Left lung (tissue), 10 donors: Measurements from ENCODE around the gene WWP2. TPM values are rescaled to one million over a fixed set of nuclear protein-coding genes. Genes with fewer than 3 reads are reported as not detected.
"Not testable (repeated sequence)": the region's sequence is repeated elsewhere in the genome, so short reads cannot be mapped to it uniquely, and the experiment has no call there.

ENCODE experiments used
- ATAC-seq: fragments of 200-7000 bp; cut with Tn5 transposase; one replicate; pipeline ENCODE4 v1.9.1; 2020; ENCODE audit warnings: moderate library complexity
- DNase-seq, 4 donors: peaks; one replicate each; pipeline ENCODE4 v3.0.0-alpha.2; 2013 to 2020
- H3K27ac ChIP-seq, 2 donors: fragments of 200-600 bp; sonication (generic) in 1 of 2; one replicate each; pipeline versions ENCODE4 v1.5.0 to v1.8.0; 2020 to 2021
- H3K27me3 ChIP-seq, 2 donors: fragments of 200-600 bp; sonication (generic) in 1 of 2; one replicate each; pipeline versions ENCODE4 v1.5.0 to v1.8.0; 2020 to 2021
- H3K36me3 ChIP-seq, 2 donors: fragments of 200-600 bp; sonication (generic) in 1 of 2; one replicate each; pipeline versions ENCODE4 v1.5.0 to v1.8.0; 2020 to 2021
- H3K4me1 ChIP-seq, 2 donors: fragments of 200-600 bp; one replicate each; pipeline ENCODE4 v1.8.0; 2021
- H3K4me3 ChIP-seq, 2 donors: fragments of 200-600 bp; sonication (generic) in 1 of 2; one replicate each; pipeline versions ENCODE4 v1.5.0 to v1.8.0; 2020 to 2021; ENCODE audit warnings: mild to moderate bottlenecking in 1 of 2
- H3K9me3 ChIP-seq, 2 donors: fragments of 200-600 bp; sonication (generic) in 1 of 2; one replicate each; pipeline versions ENCODE4 v1.5.0 to v1.8.0; 2020 to 2021
- CTCF ChIP-seq, 2 donors: fragments of 200-600 bp; sonication (generic) in 1 of 2; IDR thresholded peaks; one replicate each; pipeline versions ENCODE4 v1.5.0 to v1.8.0; 2021; ENCODE audit warnings: antibody characterized with exemption in 2 of 2
- intact Hi-C, 2 donors: fragments of 100-400 bp; cut with DNase I; formaldehyde crosslinking; loops; one replicate each; pipeline versions ENCODE4 v1.11.2 to v1.14.2; 2022
- polyA plus RNA-seq, 6 donors: library from polyadenylated mRNA; unstranded; fragments of 120-200 nt; gene quantifications; one replicate each; pipeline ENCODE4 v1.2.1, GENCODE V29; 2013; ENCODE audit not compliant: insufficient read length in 6 of 6
- total RNA-seq, 2 donors: library from RNA; stranded (reverse); fragmentation: NEBNext Ultra II Directional; extraction: Animal tissue kit (Norgen Biotek cat#: 25700); gene quantifications; one replicate each; pipeline ENCODE4 v1.2.1, GENCODE V29; 2021
- donor health status: DM: no; HTN: yes; CAD: no.
- donor health status: DM: no; HTN: no; CAD: no.

WWP2 gene
- total and polyA plus RNA-seq, 8 donors = 30.2 to 73.0 (median 34.6) TPM

- no peak for TF ChIP-seq CTCF (IDR thresholded peaks at IDR 0.05)
- DNase-seq = peak in 1 of 4 donors; percentile 37
- intact Hi-C loops = no loop called here
- no peaks in the 10 kb centered on the region for H3K27me3 ChIP-seq
- H3K36me3 ChIP-seq = peaks cover 0 to 59% of the 10 kb centered on the region in 2 donors
- no peak for ATAC-seq
- H3K9me3 ChIP-seq = no peaks in the 10 kb centered on the region
- no peaks in the 10 kb centered on the region for H3K4me1 ChIP-seq
- no peak overlapping the region for H3K27ac ChIP-seq
- H3K4me3 ChIP-seq = no peak overlapping the region
Measured at GRCh38 chr16:69941251-69942098, 179.3 kb downstream of the WWP2 start.

- Histone ChIP-seq H3K27me3 (no peaks in the 10 kb centered on the region), H3K4me3 (no peak overlapping the region), H3K4me1 (no peaks in the 10 kb centered on the region), H3K27ac (no peak overlapping the region), H3K9me3 (no peaks in the 10 kb centered on the region), H3K36me3 (peaks cover 0 to 53% of the 10 kb centered on the region in 2 donors)
- no peak for DNase-seq
- no peak for ATAC-seq
- intact Hi-C loops = no loop called here
- TF ChIP-seq CTCF (IDR thresholded peaks at IDR 0.05) = no peak
Measured at GRCh38 chr16:69942099-69942491, 180.0 kb downstream of the WWP2 start.

GRCh38 chr16:69942627-69943170 lies 180.6 kb downstream of the WWP2 start:
- no peak for TF ChIP-seq CTCF (IDR thresholded peaks at IDR 0.05)
- ATAC-seq = no peak
- Histone ChIP-seq H3K36me3 (peaks cover 0 to 47% of the 10 kb centered on the region in 2 donors), H3K27me3 (no peaks in the 10 kb centered on the region), H3K4me3 (no peak overlapping the region), H3K9me3 (no peaks in the 10 kb centered on the region), H3K27ac (no peak overlapping the region), H3K4me1 (no peaks in the 10 kb centered on the region)
- intact Hi-C loops = no loop called here
- DNase-seq = no peak

GRCh38 chr16:69943241-69944036 lies 181.3 kb downstream of the WWP2 start:
- H3K4me1 ChIP-seq, ATAC-seq, intact Hi-C loops, DNase-seq, H3K27ac ChIP-seq, H3K9me3 ChIP-seq, H3K4me3 ChIP-seq, H3K27me3 ChIP-seq: not testable (repeated sequence)
- peaks cover 0 to 39% of the 10 kb centered on the region in 2 donors for H3K36me3 ChIP-seq

- H3K27ac ChIP-seq, ATAC-seq, H3K27me3 ChIP-seq, H3K36me3 ChIP-seq, DNase-seq, intact Hi-C loops, H3K4me1 ChIP-seq, H3K9me3 ChIP-seq, H3K4me3 ChIP-seq: not testable (repeated sequence)
Measured at GRCh38 chr16:69950411-69950810, 188.3 kb downstream of the WWP2 start.

- H3K36me3 ChIP-seq, H3K9me3 ChIP-seq, H3K4me3 ChIP-seq, DNase-seq, H3K4me1 ChIP-seq, H3K27ac ChIP-seq, intact Hi-C loops, H3K27me3 ChIP-seq: not testable (repeated sequence)
- ATAC-seq = peak; percentile 26
Measured at GRCh38 chr16:69951017-69951671, 189.0 kb downstream of the WWP2 start, which contains the start of gene CLEC18A. CLEC18A (plus strand) TSS chr16:69951334; CDS start chr16:69951367, 33 bp downstream.

GRCh38 chr16:69951672-69952031 lies 189.5 kb downstream of the WWP2 start:
- DNase-seq, H3K27ac ChIP-seq, H3K4me3 ChIP-seq, H3K27me3 ChIP-seq, H3K4me1 ChIP-seq, H3K36me3 ChIP-seq, H3K9me3 ChIP-seq, intact Hi-C loops: not testable (repeated sequence)
- peak; percentile 19 for ATAC-seq

- H3K36me3 ChIP-seq, H3K27ac ChIP-seq, intact Hi-C loops, DNase-seq, H3K27me3 ChIP-seq, H3K4me1 ChIP-seq, ATAC-seq, H3K9me3 ChIP-seq, H3K4me3 ChIP-seq: not testable (repeated sequence)
Measured at GRCh38 chr16:69952116-69952515, 190.0 kb downstream of the WWP2 start.

- H3K27me3 ChIP-seq, H3K4me3 ChIP-seq, H3K27ac ChIP-seq, H3K36me3 ChIP-seq, ATAC-seq, H3K4me1 ChIP-seq, H3K9me3 ChIP-seq, DNase-seq, intact Hi-C loops: not testable (repeated sequence)
Measured at GRCh38 chr16:69952572-69953355, 190.6 kb downstream of the WWP2 start.
